Activated naive CD4-positive, alpha-beta T cell treated with anti-CD3 and anti-CD28 coated beads, Interleukin-2, amount 50 U/mL, for 16 hours (primary cell): ENCODE results near the gene NOC2L.
"Not testable (repeated sequence)": the region's sequence is repeated elsewhere in the genome, so short reads cannot be mapped to it uniquely, and the experiment has no call there.

Experiments
- DNase-seq: peaks from one replicate; pipeline ENCODE4 v3.0.0-alpha.2; 2020

The NOC2L gene

GRCh38 chr1:897951-898350, 61.1 kb downstream of the NOC2L start:
- DNase-seq = not testable (repeated sequence)

DNA sequence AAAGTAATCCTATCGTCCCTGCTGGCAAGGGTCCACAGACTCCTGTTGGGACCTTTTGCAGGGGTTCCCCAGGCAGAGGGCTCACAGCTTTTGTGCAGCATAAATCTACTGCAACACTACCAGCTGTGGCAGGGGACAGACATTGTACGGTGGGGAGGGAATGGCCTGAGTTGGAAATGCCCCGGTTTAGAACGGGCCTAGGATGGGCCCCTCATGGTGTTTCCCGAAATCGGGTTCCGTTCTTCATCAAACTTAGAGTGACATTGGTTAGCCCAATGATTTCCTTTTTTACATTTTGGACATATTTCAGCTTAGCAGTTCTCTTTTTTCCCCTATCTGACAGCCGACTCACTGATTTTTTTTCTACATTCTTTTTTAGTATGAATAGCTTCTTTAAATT, 61.8 kb downstream of the NOC2L start:
- DNase-seq = no peak
